CD4-positive, CD25-positive, alpha-beta regulatory T cell (primary cell): ENCODE measurements around the gene TMEM263. TPM values are rescaled to one million over a fixed set of nuclear protein-coding genes. Genes with fewer than 3 reads are reported as not detected.
"Not testable (repeated sequence)": the region's sequence is repeated elsewhere in the genome, so short reads cannot be mapped to it uniquely, and the experiment has no call there.

ENCODE experiments used
- ATAC-seq, 2 donors: fragments of 150-1000 bp; cut with Tn5 transposase; one replicate each; pipeline ENCODE4 v1.10.0; 2021; ENCODE audit warnings: low read depth in 2 of 2, moderate number of reproducible peaks in 2 of 2, moderate library complexity in 1 of 2
- DNase-seq, 3 donors: peaks; one replicate each; pipeline versions ENCODE4 v3.0.0 to v3.0.0-alpha.2; 2012 to 2022; ENCODE audit warnings: mixed read lengths in 1 of 3
- H3K27ac ChIP-seq: one replicate; pipeline ENCODE4 v1.7.0; 2013; ENCODE audit warnings: mild to moderate bottlenecking, low read length; ENCODE audit not compliant: insufficient read depth, poor library complexity, severe bottlenecking
- H3K27me3 ChIP-seq: one replicate; pipeline ENCODE4 v1.7.0; 2013; ENCODE audit warnings: low read length; ENCODE audit not compliant: control insufficient read depth, insufficient read depth
- H3K36me3 ChIP-seq: one replicate; pipeline ENCODE4 v1.7.0; 2013; ENCODE audit warnings: mild to moderate bottlenecking, low read length, moderate library complexity; ENCODE audit not compliant: control insufficient read depth, insufficient read depth
- H3K4me1 ChIP-seq: 2 replicates; pipeline ENCODE4 v1.7.0; 2013; ENCODE audit warnings: mild to moderate bottlenecking, low read length; ENCODE audit not compliant: insufficient read depth, control insufficient read depth, poor library complexity, severe bottlenecking
- H3K4me3 ChIP-seq: one replicate; pipeline ENCODE4 v1.7.0; 2013; ENCODE audit warnings: low read depth, mild to moderate bottlenecking, low read length, moderate library complexity
- H3K9me3 ChIP-seq, 2 experiments: 1 replicate in 1 of 2; 2 replicates in 1 of 2; pipeline ENCODE4 v1.7.0; 2013; ENCODE audit warnings: low read length in 2 of 2, mild to moderate bottlenecking in 1 of 2, moderate library complexity in 1 of 2; ENCODE audit not compliant: control insufficient read depth in 2 of 2
- H3K27ac Mint-ChIP-seq, 3 donors: one replicate each; pipeline ENCODE4 v1.8.0; 2020 to 2022; ENCODE audit warnings: mild to moderate bottlenecking in 3 of 3, mixed read lengths in 3 of 3, moderate library complexity in 2 of 3
- H3K27me3 Mint-ChIP-seq: one replicate; pipeline ENCODE4 v1.8.0; 2022; ENCODE audit warnings: mild to moderate bottlenecking, mixed read lengths
- H3K36me3 Mint-ChIP-seq: one replicate; pipeline ENCODE4 v1.8.0; 2020; ENCODE audit warnings: mixed read lengths
- H3K4me1 Mint-ChIP-seq, 4 donors: one replicate each; pipeline ENCODE4 v1.8.0; 2020 to 2022; ENCODE audit warnings: mixed read lengths in 4 of 4, mild to moderate bottlenecking in 1 of 4
- H3K4me3 Mint-ChIP-seq, 4 donors: one replicate each; pipeline ENCODE4 v1.8.0; 2020 to 2022; ENCODE audit warnings: mild to moderate bottlenecking in 4 of 4, mixed read lengths in 4 of 4, moderate library complexity in 3 of 4
- H3K9me3 Mint-ChIP-seq, 7 donors: one replicate each; pipeline ENCODE4 v1.8.0; 2020 to 2022; ENCODE audit warnings: mixed read lengths in 7 of 7, mild to moderate bottlenecking in 3 of 7, moderate library complexity in 2 of 7
- polyA plus RNA-seq, 4 donors: library from polyadenylated mRNA; unstranded; fragments of 300-500 nt; fragmentation: Illumina TruSeq; gene quantifications; one replicate each; pipeline ENCODE4 v1.2.3, GENCODE V29; 2021
- total RNA-seq: library from RNA; stranded (reverse); gene quantifications from one replicate; pipeline ENCODE4 v1.2.3, GENCODE V29; 2022

Gene TMEM263
- total and polyA plus RNA-seq, 5 donors from 2014 or later, result 27.3 to 37.8 (median 33.2) TPM

GRCh38 chr12:106923594-106923993, 32.1 kb upstream of the TMEM263 start:
- not testable (repeated sequence) for H3K27ac ChIP-seq, H3K27ac Mint-ChIP-seq, H3K4me3 Mint-ChIP-seq, ATAC-seq, H3K4me1 ChIP-seq, H3K4me3 ChIP-seq, DNase-seq, H3K9me3 ChIP-seq, H3K36me3 Mint-ChIP-seq, H3K36me3 ChIP-seq, H3K4me1 Mint-ChIP-seq, H3K9me3 Mint-ChIP-seq
- peaks cover 30% of the 10 kb centered on the region for H3K27me3 Mint-ChIP-seq
- H3K27me3 ChIP-seq, result peaks cover 11% of the 10 kb centered on the region

GRCh38 chr12:106924268-106924861, 31.3 kb upstream of the TMEM263 start:
- no peak overlapping the region for H3K27ac Mint-ChIP-seq
- H3K27me3 ChIP-seq, result peaks cover 17% of the 10 kb centered on the region
- no peaks in the 10 kb centered on the region for H3K36me3 Mint-ChIP-seq
- no peaks in the 10 kb centered on the region for H3K36me3 ChIP-seq
- peaks cover 0 to 7% (median 2%) of the 10 kb centered on the region in 7 donors for H3K9me3 Mint-ChIP-seq
- no peak overlapping the region for H3K4me3 ChIP-seq
- H3K27ac ChIP-seq, result no peak overlapping the region
- no peak overlapping the region for H3K4me3 Mint-ChIP-seq
- ATAC-seq, result no peak
- DNase-seq, result no peak
- H3K27me3 Mint-ChIP-seq, result peaks cover 30% of the 10 kb centered on the region
- peaks cover 0 to 4% (median under 1%) of the 10 kb centered on the region in 4 donors for H3K4me1 Mint-ChIP-seq
- no peaks in the 10 kb centered on the region for H3K9me3 ChIP-seq
- H3K4me1 ChIP-seq, result no peaks in the 10 kb centered on the region

GRCh38 chr12:106926657-106927056, 29.1 kb upstream of the TMEM263 start:
- no peaks in the 10 kb centered on the region for H3K4me1 ChIP-seq
- peaks cover 0 to 7% (median 2%) of the 10 kb centered on the region in 7 donors for H3K9me3 Mint-ChIP-seq
- no peaks in the 10 kb centered on the region for H3K36me3 Mint-ChIP-seq
- peaks cover 28% of the 10 kb centered on the region for H3K27me3 Mint-ChIP-seq
- H3K27ac ChIP-seq, result no peak overlapping the region
- no peaks in the 10 kb centered on the region for H3K9me3 ChIP-seq
- H3K4me3 ChIP-seq, result no peak overlapping the region
- H3K4me1 Mint-ChIP-seq, result peaks cover 0 to 6% (median 2%) of the 10 kb centered on the region in 4 donors
- no peaks in the 10 kb centered on the region for H3K36me3 ChIP-seq
- ATAC-seq (no peak), DNase-seq (no peak)
- no peak overlapping the region for H3K27ac Mint-ChIP-seq
- H3K27me3 ChIP-seq, result peaks cover 20% of the 10 kb centered on the region
- no peak overlapping the region for H3K4me3 Mint-ChIP-seq

GRCh38 chr12:106934277-106934676, 21.4 kb upstream of the TMEM263 start:
- Histone ChIP-seq H3K27me3 (peaks cover 11% of the 10 kb centered on the region), H3K4me3 (no peak overlapping the region), H3K4me1 (no peaks in the 10 kb centered on the region), H3K9me3 (no peaks in the 10 kb centered on the region), H3K27ac (no peak overlapping the region), H3K36me3 (no peaks in the 10 kb centered on the region)
- no peaks in the 10 kb centered on the region for H3K36me3 Mint-ChIP-seq
- no peak overlapping the region for H3K4me3 Mint-ChIP-seq
- peaks cover 0 to 6% (median 1%) of the 10 kb centered on the region in 4 donors for H3K4me1 Mint-ChIP-seq
- H3K27me3 Mint-ChIP-seq, result peaks cover 20% of the 10 kb centered on the region
- H3K9me3 Mint-ChIP-seq, result peaks cover 0 to 2% (median 0%) of the 10 kb centered on the region in 7 donors
- no peak overlapping the region for H3K27ac Mint-ChIP-seq
- DNase-seq, result no peak
- ATAC-seq, result no peak

GRCh38 chr12:106941481-106942156, 14.1 kb upstream of the TMEM263 start:
- Histone ChIP-seq H3K4me3 (no peak overlapping the region), H3K9me3 (peaks cover 0 to 3% of the 10 kb centered on the region in 2 experiments), H3K4me1 (no peaks in the 10 kb centered on the region), H3K27ac (no peak overlapping the region), H3K36me3 (no peaks in the 10 kb centered on the region), H3K27me3 (peaks cover 2% of the 10 kb centered on the region)
- H3K27me3 Mint-ChIP-seq, result peaks cover 13% of the 10 kb centered on the region
- no peak overlapping the region for H3K4me3 Mint-ChIP-seq
- peaks cover 0 to 1% (median 0%) of the 10 kb centered on the region in 7 donors for H3K9me3 Mint-ChIP-seq
- ATAC-seq (no peak), DNase-seq (no peak)
- H3K4me1 Mint-ChIP-seq, result no peaks in the 10 kb centered on the region
- H3K27ac Mint-ChIP-seq, result no peak overlapping the region
- no peaks in the 10 kb centered on the region for H3K36me3 Mint-ChIP-seq

- no peak overlapping the region for H3K27ac Mint-ChIP-seq
- Histone ChIP-seq H3K4me1 (no peaks in the 10 kb centered on the region), H3K36me3 (no peaks in the 10 kb centered on the region), H3K27ac (no peak overlapping the region), H3K9me3 (peaks cover 0 to 3% of the 10 kb centered on the region in 2 experiments), H3K27me3 (peaks cover under 1% of the 10 kb centered on the region), H3K4me3 (no peak overlapping the region)
- DNase-seq (no peak), ATAC-seq (no peak)
- H3K27me3 Mint-ChIP-seq, result peaks cover 13% of the 10 kb centered on the region
- H3K36me3 Mint-ChIP-seq, result no peaks in the 10 kb centered on the region
- no peak overlapping the region for H3K4me3 Mint-ChIP-seq
- H3K9me3 Mint-ChIP-seq, result peaks cover 0 to 4% (median 0%) of the 10 kb centered on the region in 7 donors
- no peaks in the 10 kb centered on the region for H3K4me1 Mint-ChIP-seq
These were observed 12.9 kb upstream of the TMEM263 start for GRCh38 chr12:106942775-106943174.

- Mint-ChIP-seq H3K9me3 (peaks cover 2 to 9% (median 6%) of the 10 kb centered on the region in 7 donors), H3K4me3 (no peak overlapping the region), H3K27ac (no peak overlapping the region), H3K4me1 (no peaks in the 10 kb centered on the region), H3K27me3 (peaks cover 23% of the 10 kb centered on the region), H3K36me3 (no peaks in the 10 kb centered on the region)
- no peaks in the 10 kb centered on the region for H3K27me3 ChIP-seq
- H3K4me3 ChIP-seq, result no peak overlapping the region
- H3K27ac ChIP-seq, result no peak overlapping the region
- DNase-seq (no peak), ATAC-seq (no peak)
- H3K36me3 ChIP-seq, result no peaks in the 10 kb centered on the region
- peaks cover 7 to 11% of the 10 kb centered on the region in 2 experiments for H3K9me3 ChIP-seq
- no peaks in the 10 kb centered on the region for H3K4me1 ChIP-seq
These were observed 10.4 kb upstream of the TMEM263 start for GRCh38 chr12:106945261-106945851.
